K562 (cell line): ENCODE data around the gene ARHGAP15. TPM values are rescaled to one million over a fixed set of nuclear protein-coding genes. Genes with fewer than 3 reads are reported as not detected.

Experiments
- ATAC-seq: fragments of 200-7000 bp; cut with Tn5 transposase; 3 replicates; pipeline ENCODE4 v1.9.1; 2020; ENCODE audit warnings: moderate library complexity
- BruUV-seq: library from RNA; stranded (reverse); fragments of 400-500 nt; replicated peaks from 2 replicates; lab custom pipeline; 2021; lab: Mats Ljungman, UMichigan
- CTCF ChIA-PET: fragments of 300-600 bp; formaldehyde crosslinking; extraction: SDS; loops from one replicate; lab custom pipeline; 2021; ENCODE audit warnings: low intra/inter-chr PET ratio; lab: Yijun Ruan, JAX
- POLR2A ChIA-PET: fragments of 300-600, 350-650 bp; sonication (Branson Sonifier 250); formaldehyde crosslinking; extraction: SDS; loops from one replicate; lab custom pipeline; 2021; ENCODE audit warnings: antibody characterized with exemption, inconsistent platforms; lab: Yijun Ruan, JAX
- DNase-seq, 4 experiments: peaks; one replicate each; pipeline versions ENCODE4 v3.0.0 to v3.0.0-alpha.2; 2011 to 2018; ENCODE audit warnings: low spot score in 3 of 4, mixed read lengths in 3 of 4; ENCODE audit errors: extremely low read depth in 1 of 4
- FAIRE-seq: peaks from 2 replicates; lab custom pipeline; 2011; peaks lifted over from hg19 to GRCh38; lab: Jason Lieb, UNC
- H2AFZ ChIP-seq: 2 replicates; pipeline ENCODE4 v1.6.0; 2011; ENCODE audit warnings: low read depth, low read length, control low read depth, inconsistent platforms
- H3K27ac ChIP-seq: fragments of 200-600 bp; 3 replicates; pipeline ENCODE4 v1.8.0; 2011; ENCODE audit warnings: low read depth, mild to moderate bottlenecking, control low read depth, inconsistent platforms, low read length, moderate library complexity, mixed read lengths; ENCODE audit errors: extremely low read depth
- H3K27me3 ChIP-seq, 2 experiments: fragments of 300-600 bp in 1 of 2; 2 replicates in 1 of 2; 3 replicates in 1 of 2; pipeline versions ENCODE4 v1.6.0 to v1.8.0; 2011; ENCODE audit warnings: inconsistent platforms in 2 of 2, low read length in 2 of 2, mild to moderate bottlenecking in 1 of 2, mixed read lengths in 1 of 2, moderate library complexity in 1 of 2; ENCODE audit not compliant: control insufficient read depth in 2 of 2, insufficient read depth in 2 of 2
- H3K36me3 ChIP-seq: fragments of 300-600 bp; 3 replicates; pipeline ENCODE4 v1.8.0; 2011; ENCODE audit warnings: mild to moderate bottlenecking, low read length, inconsistent platforms; ENCODE audit not compliant: control insufficient read depth, insufficient read depth
- H3K4me1 ChIP-seq, 2 experiments: fragments of 200-600 bp in 1 of 2; replicated peaks in 1 of 2; 2 replicates in 1 of 2; 3 replicates in 1 of 2; pipeline versions ENCODE4 v1.5.1 to v1.8.0; 2011; ENCODE audit warnings: inconsistent platforms in 2 of 2, low read length in 2 of 2, mild to moderate bottlenecking in 1 of 2, mixed read lengths in 1 of 2, moderate library complexity in 1 of 2; ENCODE audit not compliant: control insufficient read depth in 2 of 2, insufficient read depth in 2 of 2
- H3K4me2 ChIP-seq: 2 replicates; pipeline ENCODE4 v1.6.1; 2011; ENCODE audit warnings: low read length, control low read depth, inconsistent platforms, mixed read lengths; ENCODE audit not compliant: insufficient read depth
- H3K4me3 ChIP-seq: fragments of 200-600 bp; sonication (generic), shearing (Covaris generic); 2 replicates; pipeline ENCODE4 v1.5.1; 2016; ENCODE audit warnings: control low read depth, inconsistent platforms
- H3K79me2 ChIP-seq: fragments of 200-600 bp; 3 replicates; pipeline ENCODE4 v1.8.0; 2011; ENCODE audit warnings: low read length, inconsistent platforms; ENCODE audit not compliant: control insufficient read depth, insufficient read depth
- H3K9ac ChIP-seq, 2 experiments: 2 replicates each; pipeline versions ENCODE4 v1.6.0 to v1.6.1; 2011; ENCODE audit warnings: low read depth in 2 of 2, low read length in 2 of 2, control low read depth in 1 of 2, inconsistent platforms in 1 of 2, mild to moderate bottlenecking in 1 of 2, mixed read lengths in 1 of 2; ENCODE audit not compliant: insufficient read depth in 1 of 2
- H3K9me1 ChIP-seq: one replicate; pipeline ENCODE4 v1.6.0; 2011; ENCODE audit warnings: inconsistent platforms, mild to moderate bottlenecking, low read length, moderate library complexity; ENCODE audit not compliant: control insufficient read depth, insufficient read depth
- H3K9me3 ChIP-seq: replicated peaks from 2 replicates; pipeline ENCODE4 v1.5.1; 2011; ENCODE audit warnings: low read depth, low read length, inconsistent platforms; ENCODE audit not compliant: control insufficient read depth, insufficient read depth
- H4K20me1 ChIP-seq: replicated peaks from 2 replicates; pipeline ENCODE4 v1.6.1; 2011; ENCODE audit warnings: low read length, inconsistent platforms, mixed read lengths; ENCODE audit not compliant: control insufficient read depth, insufficient read depth
- BRCA1 ChIP-seq, 2 experiments: fragments of 450-650 bp in 1 of 2; sonication (generic) in 1 of 2; formaldehyde crosslinking in 1 of 2; IDR thresholded peaks; 2 replicates each; pipeline versions ENCODE4 v1.5.0 to v1.6.1; 2017 to 2020; ENCODE audit warnings: mild to moderate bottlenecking in 1 of 2, missing genetic modification reagents in 1 of 2
- HINFP ChIP-seq: fragments of 450-650 bp; conservative IDR thresholded peaks from 2 replicates; pipeline ENCODE4 v1.6.1; 2016; ENCODE audit warnings: missing genetic modification characterization, low read depth, mild to moderate bottlenecking, control low read depth, missing compliant biosample characterization
- MTF1 ChIP-seq: fragments of 250-450 bp; sonication (Bioruptor Pico); IDR thresholded peaks from 2 replicates; pipeline ENCODE4 v1.9.0; 2021; ENCODE audit warnings: moderate library complexity, mild to moderate bottlenecking, inconsistent platforms, borderline replicate concordance
- NR0B1 ChIP-seq: fragments of 450-650 bp; IDR thresholded peaks from one replicate; pipeline ENCODE4 v1.6.1; 2018; ENCODE audit warnings: mild to moderate bottlenecking, moderate library complexity; ENCODE audit not compliant: partially characterized antibody
- SMARCE1 ChIP-seq: fragments of 450-650 bp; IDR thresholded peaks from 2 replicates; pipeline ENCODE4 v1.7.1; 2016; ENCODE audit warnings: mild to moderate bottlenecking
- TCF3 ChIP-seq: sonication (generic); formaldehyde crosslinking; IDR thresholded peaks from 2 replicates; pipeline ENCODE4 v1.4.0; 2020; ENCODE audit warnings: mild to moderate bottlenecking, missing genetic modification reagents
- VEZF1 ChIP-seq: fragments of 200-800 bp; sonication (Bioruptor generic); IDR thresholded peaks from 2 replicates; pipeline ENCODE4 v1.6.1; 2017; ENCODE audit warnings: missing genetic modification characterization, missing compliant biosample characterization
- ZC3H11A ChIP-seq: IDR thresholded peaks from 2 replicates; pipeline ENCODE4 v1.6.1; 2012; ENCODE audit warnings: low read depth, low read length, improper control_type of control experiment
- ZNF695 ChIP-seq: fragments of 450-650 bp; formaldehyde crosslinking; IDR thresholded peaks from 2 replicates; pipeline ENCODE4 v1.4.0; 2020; ENCODE audit warnings: mild to moderate bottlenecking, moderate library complexity
- in situ Hi-C: fragments of 300-500 bp; cut with MboI; formaldehyde crosslinking; loops from 4 replicates; pipeline ENCODE4 v1.15.0; 2018; ENCODE audit warnings: inconsistent platforms, mixed read lengths
- intact Hi-C: fragments of 100-400 bp; cut with micrococcal nuclease; formaldehyde crosslinking; loops from 2 replicates; pipeline ENCODE4 v1.14.2; 2022
- polyA plus RNA-seq, 8 experiments: library from polyadenylated mRNA; depleted of rRNA in 4 of 8; stranded (reverse) in 5 of 8; unstranded in 3 of 8; fragments of >200 nt; fragmentation: Nextera tagmentation in 2 of 8; fragmentation: Illumina TruSeq in 1 of 8; extraction: Ambion mirVana in 2 of 8; extraction: Trizol in 1 of 8; gene quantifications; 2 replicates each; pipeline versions ENCODE4 v1.2.1 to v1.2.3, GENCODE V29; 2011 to 2014; ENCODE audit warnings: inconsistent platforms in 1 of 8, missing spikeins in 1 of 8
- total RNA-seq, 7 experiments: library from RNA; depleted of rRNA in 6 of 7; stranded (reverse); fragments of >200 nt in 6 of 7; fragmentation: Illumina TruSeq in 2 of 7; extraction: Trizol in 2 of 7; gene quantifications; 2 replicates each; pipeline versions ENCODE4 v1.2.1 to v1.2.3, GENCODE V29; 2011 to 2021; ENCODE audit warnings: low replicate concordance in 1 of 7
- TF ChIP-seq, protein P1 (sequence below): fragments of 250-450 bp; sonication (Bioruptor Pico); IDR thresholded peaks from 2 replicates; pipeline ENCODE4 v1.6.1; 2021; ENCODE audit warnings: mild to moderate bottlenecking

ARHGAP15 gene
- total and polyA plus RNA-seq, 9 of the 15 experiments (the other 6 are each of a cell fraction or from before 2014, with no cell fraction given), result 1.5 to 17.9 (median 7.9) TPM

- Histone ChIP-seq H3K4me2 (no peak overlapping the region), H3K4me1 (no peaks in the 10 kb centered on the region), H2AFZ (no peak overlapping the region), H3K27ac (no peak overlapping the region), H3K9ac (no peak overlapping the region), H3K27me3 (no peaks in the 10 kb centered on the region), H3K9me1 (no peaks in the 10 kb centered on the region), H3K36me3 (no peaks in the 10 kb centered on the region), H3K4me3 (no peak overlapping the region), H3K9me3 (no peaks in the 10 kb centered on the region), H4K20me1 (no peaks in the 10 kb centered on the region), H3K79me2 (no peaks in the 10 kb centered on the region)
- ATAC-seq (no peak), DNase-seq (no peak), FAIRE-seq (no peak)
- ChIA-PET CTCF (no interaction called here), POLR2A (no interaction called here)
- intact Hi-C loops, result no loop called here
- in situ Hi-C loops, result no loop called here
- TF ChIP-seq SMARCE1, result no peak
- TF ChIP-seq HINFP (tag), result no peak
- TF ChIP-seq TCF3, result no peak
- TF ChIP-seq ZNF695 (CRISPR knock-in tag), result no peak
- TF ChIP-seq ZC3H11A, result no peak
- no peak for TF ChIP-seq VEZF1
- TF ChIP-seq NR0B1, result no peak
- TF ChIP-seq MTF1 (CRISPR knock-in tag), result no peak
- TF ChIP-seq, protein P1, sequence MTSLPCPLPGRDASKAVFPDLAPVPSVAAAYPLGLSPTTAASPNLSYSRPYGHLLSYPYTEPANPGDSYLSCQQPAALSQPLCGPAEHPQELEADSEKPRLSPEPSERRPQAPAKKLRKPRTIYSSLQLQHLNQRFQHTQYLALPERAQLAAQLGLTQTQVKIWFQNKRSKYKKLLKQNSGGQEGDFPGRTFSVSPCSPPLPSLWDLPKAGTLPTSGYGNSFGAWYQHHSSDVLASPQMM (CRISPR knock-in tag), result no peak
- TF ChIP-seq BRCA1 (IDR thresholded peaks at IDR 0.05), result no peak
- no peak for TF ChIP-seq BRCA1 (CRISPR knock-in tag; IDR thresholded peaks at IDR 0.05)
- no TSS peak for BruUV-seq
Observed at GRCh38 chr2:143181494-143181893, 52.3 kb downstream of the ARHGAP15 start.
